Liver (tissue), 9 donors: ENCODE measurements around the gene IL17RE. TPM values are rescaled to one million over a fixed set of nuclear protein-coding genes. Genes with fewer than 3 reads are reported as not detected.
A peak's percentile ranks its signal among the peaks of the same experiment; 100 is the strongest.

ENCODE experiments used
- DNase-seq: peaks from one replicate; pipeline ENCODE4 v3.0.0-alpha.2; 2017; ENCODE audit warnings: low spot score
- H3K27ac ChIP-seq, 2 donors: one replicate each; pipeline ENCODE4 v1.7.0; 2013; ENCODE audit warnings: inconsistent platforms in 2 of 2, low read length in 2 of 2, control low read depth in 1 of 2, low read depth in 1 of 2, mild to moderate bottlenecking in 1 of 2
- H3K27me3 ChIP-seq, 4 donors: one replicate each; pipeline versions ENCODE4 v1.6.1 to v1.7.0; 2013; ENCODE audit warnings: low read length in 3 of 4, inconsistent platforms in 1 of 4, mild to moderate bottlenecking in 1 of 4, moderate library complexity in 1 of 4; ENCODE audit not compliant: control insufficient read depth in 4 of 4, insufficient read depth in 4 of 4
- H3K36me3 ChIP-seq, 4 donors: one replicate each; pipeline versions ENCODE4 v1.6.1 to v1.7.0; 2013; ENCODE audit warnings: low read length in 3 of 4, mild to moderate bottlenecking in 3 of 4, low read depth in 1 of 4, moderate library complexity in 1 of 4; ENCODE audit not compliant: control insufficient read depth in 4 of 4, insufficient read depth in 3 of 4
- H3K4me1 ChIP-seq, 4 donors: one replicate each; pipeline versions ENCODE4 v1.6.1 to v1.7.0; 2013; ENCODE audit warnings: low read length in 3 of 4, mild to moderate bottlenecking in 3 of 4, moderate library complexity in 1 of 4; ENCODE audit not compliant: control insufficient read depth in 4 of 4, insufficient read depth in 4 of 4
- H3K4me3 ChIP-seq, 3 donors: one replicate each; pipeline versions ENCODE4 v1.6.1 to v1.7.0; 2013; ENCODE audit warnings: low read length in 3 of 3, control low read depth in 1 of 3, low read depth in 1 of 3, mild to moderate bottlenecking in 1 of 3
- H3K9ac ChIP-seq, 2 donors: one replicate each; pipeline ENCODE4 v1.7.0; 2013; ENCODE audit warnings: low read length in 2 of 2, mild to moderate bottlenecking in 2 of 2, moderate library complexity in 2 of 2, control low read depth in 1 of 2, low read depth in 1 of 2
- H3K9me3 ChIP-seq, 4 donors: one replicate each; pipeline versions ENCODE4 v1.6.1 to v1.7.0; 2013; ENCODE audit warnings: low read length in 3 of 4; ENCODE audit not compliant: control insufficient read depth in 4 of 4
- ATF3 ChIP-seq: IDR thresholded peaks from 2 replicates; pipeline ENCODE4 v1.6.1; 2016; ENCODE audit warnings: antibody characterized with exemption
- CTCF ChIP-seq: fragments of 150-350 bp; IDR thresholded peaks from 2 replicates; pipeline ENCODE4 v1.5.1; 2017; ENCODE audit warnings: improper control_type of control experiment, low read depth, low read length; ENCODE audit not compliant: missing input control
- EGR1 ChIP-seq, 2 donors: IDR thresholded peaks; 2 replicates each; pipeline ENCODE4 v1.6.1; 2016 to 2018; ENCODE audit warnings: antibody characterized with exemption in 2 of 2, low read depth in 2 of 2
- FOXA1 ChIP-seq: IDR thresholded peaks from 2 replicates; pipeline ENCODE4 v1.6.1; 2016; ENCODE audit warnings: antibody characterized with exemption
- FOXA2 ChIP-seq: IDR thresholded peaks from 2 replicates; pipeline ENCODE4 v1.6.1; 2016; ENCODE audit warnings: antibody characterized with exemption
- GABPA ChIP-seq, 2 donors: IDR thresholded peaks in 1 of 2; conservative IDR thresholded peaks in 1 of 2; 2 replicates each; pipeline ENCODE4 v1.6.1; 2016; ENCODE audit warnings: antibody characterized with exemption in 2 of 2, mild to moderate bottlenecking in 1 of 2, moderate library complexity in 1 of 2
- HNF4A ChIP-seq, 2 donors: conservative IDR thresholded peaks; 2 replicates each; pipeline ENCODE4 v1.6.1; 2016; ENCODE audit warnings: antibody characterized with exemption in 2 of 2, mild to moderate bottlenecking in 2 of 2
- JUND ChIP-seq, 2 donors: IDR thresholded peaks; 2 replicates each; pipeline ENCODE4 v1.6.1; 2016; ENCODE audit warnings: antibody characterized with exemption in 2 of 2
- MAX ChIP-seq: IDR thresholded peaks from 2 replicates; pipeline ENCODE4 v1.6.1; 2016; ENCODE audit warnings: antibody characterized with exemption
- NR2F2 ChIP-seq: IDR thresholded peaks from 2 replicates; pipeline ENCODE4 v1.6.1; 2016; ENCODE audit warnings: antibody characterized with exemption
- RAD21 ChIP-seq, 2 donors: IDR thresholded peaks; 2 replicates each; pipeline ENCODE4 v1.6.1; 2016; ENCODE audit warnings: antibody characterized with exemption in 2 of 2, mild to moderate bottlenecking in 2 of 2
- RXRA ChIP-seq, 2 donors: IDR thresholded peaks; 2 replicates each; pipeline ENCODE4 v1.6.1; 2017 to 2018; ENCODE audit warnings: antibody characterized with exemption in 2 of 2, mild to moderate bottlenecking in 1 of 2
- SP1 ChIP-seq: IDR thresholded peaks from 2 replicates; pipeline ENCODE4 v1.6.1; 2018; ENCODE audit warnings: antibody characterized with exemption, mild to moderate bottlenecking
- TAF1 ChIP-seq: conservative IDR thresholded peaks from 2 replicates; pipeline ENCODE4 v1.6.1; 2016; ENCODE audit warnings: antibody characterized with exemption, mild to moderate bottlenecking
- YY1 ChIP-seq: IDR thresholded peaks from 2 replicates; pipeline ENCODE4 v1.6.1; 2016; ENCODE audit warnings: antibody characterized with exemption, mild to moderate bottlenecking
- ZBTB33 ChIP-seq: IDR thresholded peaks from 2 replicates; pipeline ENCODE4 v1.6.1; 2016; ENCODE audit warnings: antibody characterized with exemption
- WGBS: extraction: QIAGEN DNeasy Blood & Tissue Kit; methylation state at CpG from one replicate; pipeline ENCODE4 v1.1.7; 2013; 5-methylcytosine and 5-hydroxymethylcytosine counted together
- polyA plus RNA-seq, 2 donors: library from polyadenylated mRNA; stranded (reverse) in 1 of 2; unstranded in 1 of 2; fragments of 200-250 nt in 1 of 2; fragments of >200 nt in 1 of 2; fragmentation: Nextera tagmentation in 1 of 2; extraction: Ambion mirVana in 1 of 2; gene quantifications; one replicate each; pipeline versions ENCODE4 v1.2.1 to v1.2.3, GENCODE V29; 2013 to 2015
- total RNA-seq, 2 donors: library from RNA; depleted of rRNA; stranded (reverse); fragments of >200 nt; gene quantifications; one replicate each; pipeline ENCODE4 v1.2.3, GENCODE V29; 2014
- donor health status: healthy.
- donor health status: healthy.
- donor health status: healthy.
- donor health status: healthy.
- donor health status: healthy.

IL17RE gene
- total and polyA plus RNA-seq, 4 donors: 0.42 to 2.1 (median 0.90) TPM

- Histone ChIP-seq H3K36me3 (no peaks in the 10 kb centered on the region), H3K27ac (no peak overlapping the region), H3K4me1 (peaks cover 16 to 57% (median 44%) of the 10 kb centered on the region in 4 donors), H3K9me3 (no peaks in the 10 kb centered on the region), H3K9ac (no peak overlapping the region), H3K27me3 (no peaks in the 10 kb centered on the region), H3K4me3 (no peak overlapping the region)
- DNase-seq: no peak
- WGBS: 80% methylated on average over 5 of the region's 5 CpGs
- TF ChIP-seq HNF4A (conservative IDR thresholded peaks at IDR 0.05) (no peak), ATF3 (no peak), RAD21 (IDR thresholded peaks at IDR 0.05) (no peak), CTCF (no peak), ZBTB33 (no peak), FOXA2 (no peak), EGR1 (IDR thresholded peaks at IDR 0.05; ENCODE audit: low read depth in 2 of 2) (no peak), FOXA1 (no peak), NR2F2 (no peak)
Observed at GRCh38 chr3:9906480-9906879, 3.8 kb downstream of the IL17RE start.

- no peak for DNase-seq
- WGBS: 43% methylated on average over 3 of the region's 3 CpGs
- H3K4me1 ChIP-seq: peaks cover 8 to 59% (median 48%) of the 10 kb centered on the region in 4 donors
Observed at GRCh38 chr3:9908286-9908685, 5.6 kb downstream of the IL17RE start.

GRCh38 chr3:9909221-9910013 is 6.8 kb downstream of the IL17RE start:
- Histone ChIP-seq H3K4me1 (peaks cover 13 to 67% (median 56%) of the 10 kb centered on the region in 4 donors), H3K9me3 (no peaks in the 10 kb centered on the region), H3K4me3 (no peak overlapping the region), H3K9ac (no peak overlapping the region), H3K27me3 (no peaks in the 10 kb centered on the region), H3K27ac (peak overlapping the region; percentile 9 to 60), H3K36me3 (no peaks in the 10 kb centered on the region)
- no peak for DNase-seq
- 46% methylated on average over 7 of the region's 7 CpGs for WGBS
- TF ChIP-seq YY1: no peak
- TF ChIP-seq FOXA1: peak; percentile 32
- peak in 1 of 2 donors; percentile 23 for TF ChIP-seq RAD21 (IDR thresholded peaks at IDR 0.05)
- TF ChIP-seq GABPA (IDR thresholded peaks at IDR 0.05 in 1 of 2, conservative IDR thresholded peaks at IDR 0.05 in 1 of 2): no peak
- TF ChIP-seq ATF3: no peak
- TF ChIP-seq CTCF: no peak
- TF ChIP-seq EGR1 (IDR thresholded peaks at IDR 0.05; ENCODE audit: low read depth in 2 of 2): no peak
- TF ChIP-seq HNF4A (conservative IDR thresholded peaks at IDR 0.05): peak; percentile 57 to 79
- peak; percentile 18 for TF ChIP-seq NR2F2
- TF ChIP-seq JUND (IDR thresholded peaks at IDR 0.05): no peak
- TF ChIP-seq TAF1: no peak
- TF ChIP-seq MAX: peak; percentile 68
- TF ChIP-seq FOXA2: peak; percentile 39
- peak; percentile 56 for TF ChIP-seq SP1

More at GRCh38 chr3:9908286-9908685, 5.6 kb downstream of the IL17RE start:
- Histone ChIP-seq H3K9ac (no peak overlapping the region), H3K27me3 (no peaks in the 10 kb centered on the region), H3K9me3 (no peaks in the 10 kb centered on the region), H3K27ac (peak overlapping the region; percentile 9 to 60), H3K36me3 (no peaks in the 10 kb centered on the region), H3K4me3 (no peak overlapping the region)
- TF ChIP-seq YY1 (no peak), RXRA (IDR thresholded peaks at IDR 0.05) (peak in 1 of 2 donors; percentile 30), TAF1 (no peak), NR2F2 (peak; percentile 65), SP1 (peak; percentile 43), FOXA1 (no peak), GABPA (IDR thresholded peaks at IDR 0.05 in 1 of 2, conservative IDR thresholded peaks at IDR 0.05 in 1 of 2) (no peak), HNF4A (conservative IDR thresholded peaks at IDR 0.05) (peak; percentile 46 to 77)
